Keratinocyte (primary cell): ENCODE data around the gene ATP12A. TPM values are rescaled to one million over a fixed set of nuclear protein-coding genes. Genes with fewer than 3 reads are reported as not detected.

Source experiments
- DNase-seq: peaks from one replicate; pipeline ENCODE4 v3.0.0-alpha.2; 2011; ENCODE audit warnings: low read depth, missing footprints, low spot score
- FAIRE-seq: peaks from 2 replicates; lab custom pipeline; 2011; peaks lifted over from hg19 to GRCh38; lab: Jason Lieb, UNC
- H2AFZ ChIP-seq: 2 replicates; pipeline ENCODE4 v1.6.0; 2012; ENCODE audit warnings: low read length, control low read depth, inconsistent platforms; ENCODE audit not compliant: control insufficient read depth
- H3K27ac ChIP-seq: 2 replicates; pipeline ENCODE4 v1.5.1; 2011; ENCODE audit warnings: low read length; ENCODE audit not compliant: control insufficient read depth, insufficient read depth
- H3K27me3 ChIP-seq: 3 replicates; pipeline ENCODE4 v1.6.0; 2011; ENCODE audit warnings: low read length; ENCODE audit not compliant: control insufficient read depth, insufficient read depth; ENCODE audit errors: extremely low read depth
- H3K36me3 ChIP-seq, 2 experiments: 2 replicates in 1 of 2; 3 replicates in 1 of 2; pipeline ENCODE4 v1.5.1; 2011; ENCODE audit warnings: low read length in 2 of 2, mild to moderate bottlenecking in 1 of 2; ENCODE audit not compliant: control insufficient read depth in 2 of 2, insufficient read depth in 2 of 2; ENCODE audit errors: extremely low read depth in 1 of 2
- H3K4me1 ChIP-seq: 3 replicates; pipeline ENCODE4 v1.5.1; 2011; ENCODE audit warnings: low read length; ENCODE audit not compliant: control insufficient read depth, insufficient read depth; ENCODE audit errors: extremely low read depth
- H3K4me2 ChIP-seq: 3 replicates; pipeline ENCODE4 v1.6.0; 2011; ENCODE audit warnings: low read depth, low read length; ENCODE audit not compliant: control insufficient read depth, insufficient read depth; ENCODE audit errors: extremely low read depth
- H3K4me3 ChIP-seq, 3 experiments: fragments of 200-600 bp in 1 of 3; sonication (generic) in 1 of 3; 2 replicates in 2 of 3; 3 replicates in 1 of 3; pipeline ENCODE4 v1.5.1; 2011 to 2016; ENCODE audit warnings: low read length in 3 of 3, mild to moderate bottlenecking in 3 of 3, control low read depth in 2 of 3, inconsistent platforms in 1 of 3, low read depth in 1 of 3, mixed read lengths in 1 of 3, mixed run types in 1 of 3, moderate library complexity in 1 of 3; ENCODE audit not compliant: control insufficient read depth in 2 of 3, insufficient read depth in 2 of 3; ENCODE audit errors: extremely low read depth in 1 of 3
- H3K79me2 ChIP-seq: 2 replicates; pipeline ENCODE4 v1.6.0; 2012; ENCODE audit warnings: low read length; ENCODE audit not compliant: control insufficient read depth, insufficient read depth
- H3K9ac ChIP-seq: 3 replicates; pipeline ENCODE4 v1.6.0; 2011; ENCODE audit warnings: low read length; ENCODE audit not compliant: control insufficient read depth, insufficient read depth; ENCODE audit errors: extremely low read depth
- H3K9me1 ChIP-seq: 3 replicates; pipeline ENCODE4 v1.6.0; 2011; ENCODE audit warnings: low read length; ENCODE audit not compliant: control insufficient read depth, insufficient read depth; ENCODE audit errors: extremely low read depth
- H3K9me3 ChIP-seq: 2 replicates; pipeline ENCODE4 v1.5.1; 2012; ENCODE audit warnings: low read depth, low read length; ENCODE audit not compliant: control insufficient read depth
- H4K20me1 ChIP-seq: 3 replicates; pipeline ENCODE4 v1.6.0; 2011; ENCODE audit warnings: low read length; ENCODE audit not compliant: control insufficient read depth, insufficient read depth; ENCODE audit errors: extremely low read depth
- CTCF ChIP-seq, 3 experiments: IDR thresholded peaks in 1 of 3; conservative IDR thresholded peaks in 1 of 3; optimal IDR thresholded peaks in 1 of 3; 2 replicates in 2 of 3; 3 replicates in 1 of 3; pipeline versions ENCODE3 to v1.5.1; 2011; ENCODE audit warnings: low read length in 3 of 3, mild to moderate bottlenecking in 3 of 3, moderate library complexity in 2 of 3, control low read depth in 1 of 3, inconsistent platforms in 1 of 3; ENCODE audit not compliant: insufficient read depth in 2 of 3; ENCODE audit errors: extremely low read depth in 1 of 3
- EZH2 ChIP-seq: IDR thresholded peaks from one replicate; pipeline ENCODE4 v1.6.1; 2012; ENCODE audit warnings: inconsistent platforms, mild to moderate bottlenecking, low read length, moderate library complexity
- dilution Hi-C: fragments of 300-500 bp; cut with MboI; formaldehyde crosslinking; loops from one replicate; pipeline ENCODE4 v1.7.0; 2020; ENCODE audit warnings: low sequenced_read_pairs; ENCODE audit not compliant: extremely low pct_ligation_motif_present
- polyA plus RNA-seq, 5 experiments: library from polyadenylated mRNA; depleted of rRNA in 3 of 5; stranded (reverse) in 3 of 5; stranded (forward) in 1 of 5; unstranded in 1 of 5; fragments of >200 nt; gene quantifications; 1 replicate in 1 of 5; 2 replicates in 3 of 5; 3 replicates in 1 of 5; pipeline versions ENCODE4 v1.2.1 to v1.2.3, GENCODE V29; 2011 to 2012; ENCODE audit warnings: missing spikeins in 2 of 5, low read depth in 1 of 5, low replicate concordance in 1 of 5

ATP12A gene
- polyA plus RNA-seq, 1 donor (not counting 4 experiments of a cell fraction or from before 2014, with no cell fraction given), result 0.79 TPM

- TF ChIP-seq EZH2, result no peak
- TF ChIP-seq CTCF (optimal IDR thresholded peaks at IDR 0.05 in 1 of 3, IDR thresholded peaks at IDR 0.05 in 1 of 3, conservative IDR thresholded peaks at IDR 0.05 in 1 of 3; ENCODE audit: extremely low read depth in 1 of 3, insufficient read depth in 2 of 3, low read length in 3 of 3), result no peak
These were observed 7.4 kb downstream of the ATP12A start for GRCh38 chr13:24687611-24688010.

GRCh38 chr13:24688111-24688510 lies 7.9 kb downstream of the ATP12A start:
- H3K4me2 ChIP-seq, result no peak overlapping the region
- peaks cover 30% of the 10 kb centered on the region for H3K4me1 ChIP-seq
- H3K36me3 ChIP-seq, result no peaks in the 10 kb centered on the region
- no peaks in the 10 kb centered on the region for H3K27me3 ChIP-seq
- no peaks in the 10 kb centered on the region for H4K20me1 ChIP-seq
- H3K9me1 ChIP-seq, result no peaks in the 10 kb centered on the region
- no peak for DNase-seq
- no peak overlapping the region for H3K9ac ChIP-seq
- H3K27ac ChIP-seq, result no peak overlapping the region
- TF ChIP-seq CTCF (optimal IDR thresholded peaks at IDR 0.05 in 1 of 3, IDR thresholded peaks at IDR 0.05 in 1 of 3, conservative IDR thresholded peaks at IDR 0.05 in 1 of 3; ENCODE audit: extremely low read depth in 1 of 3, insufficient read depth in 2 of 3, low read length in 3 of 3) (no peak), EZH2 (no peak)
- H3K9me3 ChIP-seq, result no peaks in the 10 kb centered on the region
- dilution Hi-C loops, result no loop called here
- H3K4me3 ChIP-seq, result no peak overlapping the region
- H2AFZ ChIP-seq, result no peak overlapping the region
- no peak for FAIRE-seq
- H3K79me2 ChIP-seq, result no peaks in the 10 kb centered on the region

More at GRCh38 chr13:24687611-24688010, 7.4 kb downstream of the ATP12A start:
- H4K20me1 ChIP-seq, result no peaks in the 10 kb centered on the region
- H3K4me1 ChIP-seq, result peaks cover 30% of the 10 kb centered on the region
- no peak overlapping the region for H3K27ac ChIP-seq
- no peaks in the 10 kb centered on the region for H3K79me2 ChIP-seq
- H3K9ac ChIP-seq, result no peak overlapping the region
- no peak overlapping the region for H3K4me3 ChIP-seq
- no peaks in the 10 kb centered on the region for H3K36me3 ChIP-seq
- FAIRE-seq, result no peak
- H3K9me1 ChIP-seq, result no peaks in the 10 kb centered on the region
- no peak overlapping the region for H2AFZ ChIP-seq
- H3K4me2 ChIP-seq, result no peak overlapping the region
- dilution Hi-C loops, result no loop called here
- no peaks in the 10 kb centered on the region for H3K27me3 ChIP-seq
- no peak for DNase-seq
- no peaks in the 10 kb centered on the region for H3K9me3 ChIP-seq
